Ureter (tissue), 1 donor: ENCODE data around the gene FBXL4. TPM values are rescaled to one million over a fixed set of nuclear protein-coding genes. Genes with fewer than 3 reads are reported as not detected.
"Not testable (repeated sequence)": the region's sequence is repeated elsewhere in the genome, so short reads cannot be mapped to it uniquely, and the experiment has no call there.

ENCODE experiments used
- DNase-seq: peaks from one replicate; pipeline ENCODE4 v3.0.0-alpha.2; 2020; ENCODE audit warnings: low spot score
- total RNA-seq: library from RNA; stranded (reverse); gene quantifications from one replicate; pipeline ENCODE4 v1.2.4, GENCODE V29; 2023
- donor health status: DM: yes; HTN: yes; CAD: no.

The FBXL4 gene
- total RNA-seq, 1 donor from 2014 or later, result 22.0 TPM

DNA sequence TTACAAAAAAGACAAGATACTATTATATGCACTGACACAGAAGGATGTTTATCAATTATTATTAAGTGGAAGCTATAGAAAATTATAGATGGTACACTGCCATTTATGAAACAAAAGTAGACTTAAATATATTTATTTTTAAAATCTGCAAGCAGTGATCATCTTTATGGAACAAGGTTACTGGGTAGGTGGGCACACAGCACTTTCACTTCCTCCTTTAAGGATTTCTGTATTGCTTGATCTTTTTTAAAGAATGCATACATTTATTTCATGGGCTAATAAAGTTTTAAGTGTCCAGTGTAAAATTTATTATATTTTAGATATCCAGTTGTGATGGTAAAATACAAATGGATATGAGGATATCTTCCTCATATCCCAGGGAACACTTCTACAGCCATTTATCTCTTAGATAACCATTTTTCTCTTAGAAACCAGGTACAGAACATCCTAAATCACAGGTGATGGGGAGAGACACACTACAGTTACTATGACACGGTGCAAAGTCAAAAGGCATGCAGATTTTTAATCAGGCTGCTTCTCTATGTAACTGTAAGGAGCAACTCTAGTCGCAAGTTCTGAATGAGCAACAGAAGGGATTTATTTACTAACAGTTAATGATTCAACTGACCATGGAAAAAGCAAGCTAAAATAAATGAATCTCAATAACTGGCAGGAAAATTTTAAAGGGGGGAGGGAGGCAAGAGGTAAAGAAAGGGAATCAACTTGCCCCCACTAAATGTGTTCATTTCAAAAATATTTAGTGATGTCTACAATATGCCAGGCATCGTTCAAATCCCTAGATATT is 2.2 kb downstream of the FBXL4 start:
- DNase-seq, result no peak

DNA sequence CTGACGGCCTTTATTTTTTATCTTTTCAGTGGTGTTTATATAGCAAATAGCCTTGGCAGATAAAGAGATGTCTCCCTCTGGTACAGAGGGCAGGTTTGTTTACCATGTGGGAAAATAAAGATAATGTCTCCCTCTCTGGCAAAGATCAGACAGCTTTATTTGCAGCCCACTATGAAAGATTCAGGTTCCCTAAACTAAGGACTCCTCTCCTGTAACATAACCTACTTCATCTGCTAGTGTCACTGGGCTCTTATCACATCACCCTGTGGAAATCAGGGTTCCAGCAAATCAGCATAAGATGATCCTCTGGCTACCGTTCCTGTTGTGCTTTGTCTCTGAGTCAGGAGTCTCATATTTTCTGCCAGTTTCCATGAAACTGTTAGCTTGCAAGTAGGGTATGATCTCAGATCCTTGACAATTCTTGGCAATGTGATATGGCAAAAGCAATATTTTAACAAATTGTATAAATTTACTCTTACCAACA is 3.1 kb downstream of the FBXL4 start:
- DNase-seq, result no peak

DNA sequence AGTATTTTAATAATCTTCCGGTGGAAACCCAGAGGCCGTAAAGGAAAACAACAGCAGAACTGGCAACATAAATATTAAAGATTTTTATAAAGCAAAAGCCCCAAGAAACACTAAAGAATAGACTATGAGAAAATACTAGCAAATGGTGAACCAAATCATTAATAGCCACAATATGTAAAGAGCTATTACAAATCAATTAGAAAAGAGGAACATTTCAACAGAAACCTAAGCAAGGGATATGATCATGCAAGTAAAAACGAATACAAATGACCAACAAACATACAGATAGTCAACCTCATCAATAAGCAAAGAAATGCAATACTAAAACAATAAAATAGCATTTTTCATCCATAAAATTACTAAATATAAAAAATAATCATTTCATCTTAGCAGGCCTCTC is 3.6 kb downstream of the FBXL4 start:
- DNase-seq, result no peak

DNA sequence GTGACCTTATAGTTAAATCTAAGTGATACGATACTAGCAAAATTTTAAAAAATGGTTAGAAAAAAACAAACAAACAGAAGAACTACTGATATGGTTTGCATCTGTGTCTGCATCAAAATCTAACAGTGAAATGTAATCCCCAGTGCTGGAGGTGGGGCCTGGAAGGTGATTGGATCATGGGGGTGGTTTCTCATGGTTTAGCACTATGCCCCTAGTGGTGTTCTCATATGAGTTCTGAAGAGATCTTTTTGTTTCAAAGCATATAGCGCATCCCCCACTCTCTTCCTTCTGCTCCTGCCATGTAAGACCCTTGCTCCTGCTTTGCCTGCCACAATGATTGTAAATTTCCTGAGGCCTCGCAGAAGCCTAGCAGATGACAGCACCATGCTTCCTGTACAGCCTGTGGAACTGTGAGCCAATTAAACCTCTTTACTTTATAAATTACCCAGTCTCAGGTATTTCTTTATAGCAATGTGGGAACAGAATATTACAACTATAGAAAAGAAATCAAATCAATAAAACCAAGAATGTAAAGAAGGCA is 5.4 kb downstream of the FBXL4 start:
- no peak for DNase-seq

DNA sequence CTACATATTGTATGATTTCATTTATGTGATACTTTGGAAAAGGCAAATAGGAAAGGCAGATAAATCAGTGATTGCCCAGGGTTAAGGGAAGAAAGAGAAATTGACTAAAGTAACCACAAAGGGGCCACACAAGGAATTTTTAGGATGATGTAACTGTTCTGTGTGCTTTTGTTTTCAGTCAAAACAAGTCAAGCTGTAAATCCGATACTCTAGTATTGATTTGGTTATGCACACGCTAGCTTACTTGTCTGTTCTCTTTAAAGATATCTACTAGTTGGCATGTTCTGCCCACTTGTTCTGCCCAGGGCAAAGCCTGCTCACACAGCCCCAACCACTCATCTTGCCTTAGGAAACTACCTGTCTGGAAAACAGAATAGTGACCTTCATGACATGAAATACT is 6.4 kb downstream of the FBXL4 start:
- DNase-seq, result no peak

DNA sequence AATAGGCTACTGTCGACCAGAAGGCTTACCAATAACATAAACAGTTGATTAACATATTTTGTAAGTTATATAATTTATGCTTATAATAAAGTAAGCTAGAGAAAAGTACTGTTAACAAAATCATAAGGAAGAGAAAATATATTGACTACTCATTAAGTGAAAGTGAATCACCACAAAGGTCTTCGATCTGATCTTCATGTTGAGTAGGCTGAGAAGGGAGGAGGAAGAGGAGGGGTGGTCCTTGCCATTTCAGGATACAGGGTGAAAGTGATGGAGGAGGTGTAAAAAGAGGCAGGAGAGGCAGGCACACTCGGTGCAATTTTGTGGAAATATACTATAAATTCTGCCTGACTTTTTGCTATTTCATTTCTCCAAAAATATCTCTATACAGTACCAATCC is 10.4 kb downstream of the FBXL4 start:
- no peak for DNase-seq

DNA sequence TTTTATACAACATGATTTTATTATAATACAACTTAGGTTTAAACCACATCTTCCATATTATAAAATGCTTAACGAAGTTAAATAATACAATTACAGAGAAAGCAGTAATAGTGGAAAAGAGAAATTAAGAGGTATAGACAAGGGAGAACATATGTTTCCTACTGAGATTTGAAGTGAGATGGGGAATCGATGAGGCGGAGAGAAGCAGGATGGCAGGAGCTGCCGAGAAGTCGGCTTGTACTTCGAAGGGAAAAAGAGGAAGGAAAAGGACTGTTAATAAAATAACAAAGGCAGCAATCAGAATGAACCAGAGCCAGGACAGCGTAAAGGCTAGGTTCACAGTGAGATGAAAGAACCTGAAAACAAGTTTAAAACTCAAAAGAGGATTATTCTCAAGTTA is 15.4 kb downstream of the FBXL4 start:
- DNase-seq, result no peak

DNA sequence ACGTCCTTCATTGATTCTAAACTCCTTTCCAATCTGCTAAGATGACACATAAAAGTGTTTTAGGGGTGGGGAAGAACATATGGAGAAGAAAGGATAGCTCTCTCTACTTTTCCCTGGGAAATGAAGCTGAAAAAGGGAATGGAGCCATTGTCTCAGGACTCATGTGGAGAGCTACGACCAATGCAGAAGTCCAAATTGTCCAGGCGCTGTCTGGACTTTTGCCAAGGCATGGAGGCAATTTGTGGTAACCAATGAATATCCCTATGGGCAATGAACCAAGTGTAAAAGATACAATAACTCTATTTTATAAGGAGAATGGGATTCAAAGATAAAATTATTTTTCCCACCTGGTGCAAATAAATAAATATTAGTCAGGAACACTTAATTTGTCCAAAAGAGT is 16.1 kb downstream of the FBXL4 start:
- no peak for DNase-seq

DNA sequence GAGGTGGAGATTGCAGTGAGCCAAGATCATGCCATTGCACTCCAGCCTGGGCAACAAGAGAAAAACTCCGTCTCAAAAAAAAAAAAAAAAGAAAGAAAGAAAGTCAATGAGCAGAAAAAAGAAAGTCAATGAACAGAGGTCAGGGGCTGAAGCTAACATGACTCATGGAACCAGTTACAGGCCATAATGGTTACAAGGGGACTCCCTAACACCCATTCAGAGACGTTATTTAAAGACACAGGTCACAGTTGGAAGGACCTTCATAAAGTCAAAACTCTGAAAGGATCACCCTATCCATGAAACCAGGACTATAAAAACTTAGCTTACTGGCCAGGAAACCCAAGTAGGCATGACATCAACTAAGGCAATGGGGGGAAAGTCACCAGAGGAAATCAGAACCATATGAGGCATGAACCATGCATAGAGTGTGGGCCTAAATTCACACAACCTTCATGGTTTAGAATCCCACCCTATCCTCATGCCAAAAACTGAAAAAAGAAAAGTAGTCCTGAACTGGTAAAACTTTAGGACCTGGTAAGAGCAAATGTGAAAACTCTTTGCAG is 18.2 kb downstream of the FBXL4 start:
- DNase-seq, result no peak

DNA sequence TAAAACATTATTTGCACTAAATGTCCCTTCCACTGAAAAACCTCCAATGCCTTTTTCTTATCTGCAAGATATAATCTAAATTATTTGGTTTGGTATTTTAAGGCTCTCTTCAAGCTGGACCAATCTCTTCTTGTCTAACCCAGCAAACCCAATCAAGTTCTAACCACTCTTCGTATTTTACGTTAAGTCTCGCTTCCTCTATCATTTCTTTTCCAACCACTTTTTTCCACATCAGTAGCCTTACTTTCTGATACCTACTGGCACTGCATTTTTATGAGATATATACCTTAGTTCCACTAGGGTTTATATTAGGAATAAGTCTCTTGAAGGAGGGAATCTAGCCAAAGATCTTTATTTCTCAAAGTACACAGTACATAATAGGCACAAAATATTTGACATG is 19.1 kb downstream of the FBXL4 start:
- DNase-seq, result no peak

DNA sequence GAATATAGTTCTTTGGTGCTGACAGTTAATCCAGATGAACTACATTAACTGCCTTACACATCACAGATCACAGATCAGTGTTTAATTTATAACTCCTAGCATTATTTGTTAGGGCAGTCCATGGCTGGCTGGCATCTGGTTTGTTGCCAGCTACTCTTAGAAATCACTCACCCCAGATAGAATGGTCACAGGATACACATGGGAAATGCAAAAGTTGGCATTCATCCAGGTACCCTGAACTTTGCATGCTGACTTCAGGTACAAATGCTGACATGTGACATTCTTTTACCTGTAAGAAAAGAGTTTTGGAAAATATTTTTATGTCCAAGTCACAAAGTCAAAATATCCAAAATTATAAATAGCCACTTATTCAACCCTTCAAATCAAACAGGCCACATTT is 20.2 kb downstream of the FBXL4 start:
- DNase-seq, result no peak

DNA sequence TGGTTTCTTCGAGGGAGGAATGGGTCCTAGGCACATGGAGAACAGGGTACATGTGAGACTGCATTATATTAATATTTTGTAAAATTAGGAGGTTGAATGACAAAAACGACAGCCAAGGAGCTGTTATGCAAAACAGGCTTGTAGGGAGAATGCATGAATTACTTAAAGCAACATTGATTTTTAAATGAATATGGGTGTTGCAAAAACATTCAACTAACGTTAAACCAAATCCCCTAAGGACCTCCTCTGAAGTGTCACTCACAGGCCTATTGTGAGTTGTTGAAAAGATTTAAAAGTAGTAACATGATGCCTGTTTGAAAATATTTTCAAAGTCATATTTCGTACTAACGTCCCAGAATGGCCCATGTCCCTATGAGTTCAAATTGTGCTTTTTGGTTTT is 21.9 kb downstream of the FBXL4 start:
- DNase-seq, result no peak

DNA sequence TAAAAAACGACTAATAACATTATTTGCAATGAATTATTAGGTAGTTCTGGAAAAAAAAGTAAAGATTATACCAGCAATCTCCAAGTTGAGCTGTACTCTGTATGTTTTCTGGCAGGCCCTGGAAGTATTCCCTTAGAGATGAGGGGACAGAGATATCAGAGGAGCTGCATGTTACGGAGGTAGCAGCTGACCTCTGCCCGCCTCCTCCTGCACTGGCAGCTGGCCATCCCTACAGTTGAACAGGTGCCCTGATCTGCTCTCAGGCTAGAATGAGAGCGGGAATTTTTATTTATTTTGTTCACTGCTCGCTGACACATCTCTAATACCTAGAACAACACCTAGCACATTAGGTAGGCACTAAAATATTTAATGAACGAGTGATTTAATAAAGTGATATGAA is 23.1 kb downstream of the FBXL4 start:
- DNase-seq, result no peak

DNA sequence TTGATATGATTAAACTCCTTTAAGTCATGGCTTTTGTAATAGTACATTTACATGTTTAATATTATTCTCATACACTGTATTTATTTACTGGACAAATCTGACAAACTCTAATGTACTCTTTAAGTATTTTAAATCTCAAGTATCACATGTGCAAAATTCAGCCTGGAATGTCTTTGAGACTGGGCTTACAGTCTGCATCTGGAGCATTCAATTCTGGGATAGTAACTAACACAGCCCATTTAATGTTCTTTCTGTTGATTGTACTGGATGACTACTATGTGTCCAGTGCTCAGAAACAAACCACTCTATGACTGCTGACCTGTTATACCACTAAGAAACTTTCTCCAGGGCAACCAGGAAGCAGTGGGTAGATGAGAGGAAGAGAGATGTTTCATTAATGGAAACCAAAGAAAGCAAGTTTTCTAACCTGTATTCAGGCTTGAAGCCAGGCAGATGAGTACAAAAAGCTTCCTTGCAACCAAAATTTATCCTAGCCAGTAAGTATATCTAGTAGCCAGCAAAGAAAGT is 26.8 kb downstream of the FBXL4 start:
- no peak for DNase-seq

DNA sequence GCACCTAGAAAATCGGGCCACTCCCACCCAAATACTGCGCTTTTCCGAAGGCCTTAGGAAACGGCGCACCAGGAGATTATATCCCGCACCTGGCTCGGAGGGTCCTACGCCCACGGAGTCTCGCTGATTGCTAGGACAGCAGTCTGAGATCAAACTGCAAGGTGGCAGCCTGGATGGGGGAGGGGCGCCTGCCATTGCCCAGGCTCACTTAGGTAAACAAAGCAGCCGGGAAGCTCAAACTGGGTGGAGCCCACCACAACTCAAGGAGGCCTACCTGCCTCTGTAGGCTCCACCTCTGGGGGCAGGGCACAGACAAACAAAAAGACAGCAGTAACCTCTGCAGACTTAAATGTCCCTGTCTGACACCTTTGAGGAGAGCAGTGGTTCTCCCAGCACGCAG is 36.8 kb downstream of the FBXL4 start:
- not testable (repeated sequence) for DNase-seq

DNA sequence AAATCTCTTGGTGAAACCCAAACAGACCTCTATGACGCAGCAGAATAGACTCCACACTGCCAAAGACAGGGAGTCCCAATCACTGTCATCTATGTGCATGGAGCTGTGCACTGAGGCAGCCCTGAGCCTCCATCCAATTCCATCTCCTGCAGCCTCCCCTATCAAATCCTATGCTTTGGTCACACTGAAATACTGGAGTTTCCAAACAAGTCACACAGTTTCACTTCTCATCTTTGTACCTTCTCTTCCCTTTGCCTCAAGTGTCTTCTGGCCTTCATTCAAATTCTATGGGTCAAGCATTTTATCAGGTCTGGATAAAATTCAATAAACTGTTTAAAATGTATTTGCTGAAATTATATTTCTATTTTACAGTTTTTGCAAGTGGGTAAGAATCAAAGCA is 38.5 kb downstream of the FBXL4 start:
- no peak for DNase-seq

DNA sequence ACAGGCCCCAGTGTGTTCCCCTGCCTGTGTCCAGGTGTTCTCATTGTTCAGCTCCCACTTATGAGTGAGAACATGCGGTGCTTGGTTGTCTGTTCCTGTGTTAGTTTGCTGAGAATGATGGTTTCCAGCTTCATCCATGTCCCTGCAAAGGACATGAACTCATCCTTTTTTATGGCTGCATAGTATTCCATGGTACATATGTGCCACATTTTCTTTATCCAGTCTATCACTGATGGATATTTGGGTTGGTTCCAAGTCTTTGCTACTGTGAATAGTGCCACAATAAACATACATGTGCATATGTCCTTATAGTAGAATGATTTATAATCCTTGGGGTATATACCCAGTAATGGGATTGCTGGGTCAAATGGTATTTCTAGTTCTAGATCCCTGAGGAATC is 41.4 kb downstream of the FBXL4 start:
- not testable (repeated sequence) for DNase-seq

DNA sequence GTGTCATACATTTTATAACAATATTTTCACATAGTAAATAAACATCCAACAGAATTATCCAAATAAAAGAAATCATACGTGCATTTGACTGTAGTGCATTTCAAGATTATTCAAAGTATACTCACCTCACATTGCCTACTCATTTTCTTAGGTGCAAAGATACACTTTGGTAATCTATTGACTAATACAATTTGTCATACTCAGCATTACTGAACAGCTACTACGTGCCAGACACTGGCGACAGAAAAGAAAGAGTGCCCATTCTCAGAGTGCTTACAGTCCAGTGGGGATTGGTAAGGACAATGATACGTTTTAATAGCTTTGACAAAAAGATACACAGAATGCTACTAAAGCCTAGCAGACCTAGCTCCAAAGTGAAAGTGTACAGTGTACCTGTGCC is 42.0 kb downstream of the FBXL4 start:
- no peak for DNase-seq

DNA sequence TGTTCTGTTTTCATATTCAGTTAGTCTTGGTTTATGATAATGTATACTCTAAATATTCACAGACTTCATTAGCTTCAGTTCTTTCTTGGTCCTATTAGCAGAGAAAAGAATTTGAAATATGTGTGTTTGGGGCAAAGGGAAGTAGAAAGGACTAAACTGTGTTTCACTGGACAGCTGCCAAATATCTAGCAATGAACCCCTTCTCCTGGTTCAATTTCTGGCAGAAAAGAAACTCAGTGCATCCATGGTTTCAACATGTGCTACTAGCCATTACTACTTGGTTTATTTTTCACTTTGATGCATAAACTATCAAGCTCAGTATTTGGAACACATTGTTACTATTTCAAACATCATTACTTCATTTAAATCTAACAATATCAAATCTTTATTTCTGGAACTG is 43.6 kb downstream of the FBXL4 start:
- DNase-seq, result no peak

DNA sequence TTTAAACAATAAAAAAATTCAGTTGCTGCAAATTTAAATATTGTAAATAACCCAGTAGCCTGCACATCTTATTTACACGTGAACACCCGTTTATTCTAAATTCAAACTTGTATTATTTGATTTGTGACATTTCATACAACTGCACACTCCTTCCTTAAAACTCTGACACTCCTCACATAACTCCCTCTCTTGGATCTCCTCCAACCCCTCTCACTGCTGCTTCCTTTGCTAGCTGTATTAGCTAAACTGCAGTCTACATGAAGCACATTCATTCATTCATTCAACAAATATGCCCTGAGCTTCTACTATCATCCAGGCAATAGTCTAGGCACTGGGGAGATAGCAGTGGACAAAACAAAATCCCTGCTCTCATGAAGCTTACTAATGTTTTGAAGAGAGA is 47.0 kb downstream of the FBXL4 start:
- DNase-seq, result no peak

DNA sequence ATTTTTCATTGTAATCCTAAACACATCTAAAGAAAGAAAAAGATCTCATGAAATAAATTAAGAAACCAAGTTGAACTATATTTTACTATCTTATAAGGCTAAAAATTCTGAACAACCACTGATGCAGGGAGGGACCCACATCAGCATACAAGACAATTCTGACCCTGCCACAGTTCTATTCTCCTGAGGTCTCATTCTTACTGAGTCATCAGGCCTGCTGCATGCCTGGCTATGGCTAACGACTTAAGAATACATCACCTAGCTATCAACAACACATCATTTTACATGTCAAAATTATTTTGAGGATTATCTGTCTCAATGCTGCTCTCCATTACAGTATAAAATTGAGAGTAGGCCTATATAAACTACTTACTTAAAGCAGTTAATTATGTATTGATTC is 52.9 kb downstream of the FBXL4 start:
- no peak for DNase-seq

DNA sequence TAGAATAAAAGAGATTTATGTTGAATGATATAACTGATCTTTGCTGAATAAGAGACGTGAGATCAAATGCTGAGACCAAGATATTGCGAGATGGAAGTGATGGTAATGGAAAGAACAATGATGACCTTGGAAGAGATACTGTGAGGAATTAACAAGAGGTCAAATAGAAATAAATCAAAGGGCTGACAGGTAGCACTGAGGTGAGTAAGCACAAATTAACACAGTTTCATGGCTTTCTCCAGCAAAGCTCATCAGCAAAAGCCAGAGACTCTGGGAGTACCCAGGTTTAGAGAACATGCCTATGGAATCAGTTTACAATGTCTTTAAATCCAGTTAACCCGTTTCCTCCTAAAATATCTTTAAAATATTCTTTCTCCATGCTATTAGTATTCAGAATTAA is 60.1 kb downstream of the FBXL4 start:
- no peak for DNase-seq

DNA sequence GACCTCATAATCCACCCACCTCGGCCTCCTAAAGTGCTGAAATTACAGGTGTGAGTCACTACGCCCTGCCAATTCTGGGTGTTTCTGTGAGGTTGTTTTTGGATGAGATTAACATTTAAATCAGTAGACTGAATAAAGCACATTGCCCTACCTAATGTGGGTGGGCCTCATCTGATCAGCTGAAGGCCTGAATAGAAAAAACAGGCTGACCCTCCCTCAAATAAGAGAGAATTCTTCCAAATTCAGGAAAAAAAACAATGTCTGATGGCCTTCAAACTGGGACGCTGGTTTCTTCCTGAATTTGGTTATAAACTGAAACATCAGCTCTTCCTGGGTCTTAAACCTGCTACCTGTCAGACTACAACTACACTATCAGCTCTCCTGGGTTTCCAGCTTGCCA is 62.4 kb downstream of the FBXL4 start:
- no peak for DNase-seq
